Prostate gland (tissue), 2 donors: ENCODE data around the gene DAAM1.

Experiments used
- CTCF ChIP-seq, 4 experiments: fragments of 200-600 bp in 2 of 4; fragments of 450-650 bp in 2 of 4; sonication (generic) in 2 of 4; IDR thresholded peaks; 1 replicate in 3 of 4; 2 replicates in 1 of 4; pipeline ENCODE4 v1.5.1; 2016 to 2019; ENCODE audit warnings: antibody characterized with exemption in 4 of 4, mild to moderate bottlenecking in 2 of 4, moderate library complexity in 2 of 4
- POLR2AphosphoS5 ChIP-seq: sonication (generic); formaldehyde crosslinking; IDR thresholded peaks from one replicate; pipeline ENCODE4 v1.6.1; 2017; ENCODE audit warnings: antibody characterized with exemption

GRCh38 chr14:59309291-59309900 is 120.9 kb downstream of the DAAM1 start:
- TF ChIP-seq CTCF (IDR thresholded peaks at IDR 0.05) (no peak), POLR2AphosphoS5 (no peak)
